ENCODE measurements around the gene KIF26A.

The KIF26A gene

DNA sequence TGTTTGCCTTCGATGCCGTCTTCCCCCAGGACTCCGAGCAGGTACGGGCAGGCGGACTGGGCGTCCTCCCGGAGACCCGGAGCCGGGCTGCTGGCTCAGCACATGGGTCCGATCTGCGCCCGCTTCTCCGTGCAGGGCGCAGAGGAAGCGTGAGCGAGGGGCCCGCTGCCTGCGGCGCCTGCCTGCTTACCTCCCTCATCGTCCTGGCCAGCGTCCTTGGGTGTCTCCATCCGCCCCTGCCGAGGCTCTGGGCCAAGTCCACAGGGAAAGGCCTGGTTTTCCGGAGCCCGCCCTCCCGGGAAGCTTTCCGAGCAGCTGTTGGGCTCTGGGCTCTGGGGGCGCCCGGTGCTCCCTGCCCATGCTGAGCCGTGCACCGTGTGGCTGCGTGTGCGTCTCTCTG, 33.5 kb downstream of the KIF26A start:
- H3K4me3 ChIP-seq (replicated peaks; ENCODE audit: low read depth, low read length), result no peak overlapping the region
- H3K27me3 ChIP-seq (replicated peaks; ENCODE audit: control insufficient read depth, insufficient read depth, low read length), result no peaks in the 10 kb centered on the region; the same call in 1 of the 2 replicates
- TF ChIP-seq, protein P1, sequence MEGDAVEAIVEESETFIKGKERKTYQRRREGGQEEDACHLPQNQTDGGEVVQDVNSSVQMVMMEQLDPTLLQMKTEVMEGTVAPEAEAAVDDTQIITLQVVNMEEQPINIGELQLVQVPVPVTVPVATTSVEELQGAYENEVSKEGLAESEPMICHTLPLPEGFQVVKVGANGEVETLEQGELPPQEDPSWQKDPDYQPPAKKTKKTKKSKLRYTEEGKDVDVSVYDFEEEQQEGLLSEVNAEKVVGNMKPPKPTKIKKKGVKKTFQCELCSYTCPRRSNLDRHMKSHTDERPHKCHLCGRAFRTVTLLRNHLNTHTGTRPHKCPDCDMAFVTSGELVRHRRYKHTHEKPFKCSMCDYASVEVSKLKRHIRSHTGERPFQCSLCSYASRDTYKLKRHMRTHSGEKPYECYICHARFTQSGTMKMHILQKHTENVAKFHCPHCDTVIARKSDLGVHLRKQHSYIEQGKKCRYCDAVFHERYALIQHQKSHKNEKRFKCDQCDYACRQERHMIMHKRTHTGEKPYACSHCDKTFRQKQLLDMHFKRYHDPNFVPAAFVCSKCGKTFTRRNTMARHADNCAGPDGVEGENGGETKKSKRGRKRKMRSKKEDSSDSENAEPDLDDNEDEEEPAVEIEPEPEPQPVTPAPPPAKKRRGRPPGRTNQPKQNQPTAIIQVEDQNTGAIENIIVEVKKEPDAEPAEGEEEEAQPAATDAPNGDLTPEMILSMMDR (IDR thresholded peaks at IDR 0.05; ENCODE audit: insufficient read depth, low read length, poor library complexity, severe bottlenecking), result no peak
- DNase-seq (ENCODE audit: extremely low read depth, insufficient read length), result no peak
- H3K36me3 ChIP-seq (ENCODE audit: control insufficient read depth, insufficient read depth, low read length), result no peaks in the 10 kb centered on the region

DNA sequence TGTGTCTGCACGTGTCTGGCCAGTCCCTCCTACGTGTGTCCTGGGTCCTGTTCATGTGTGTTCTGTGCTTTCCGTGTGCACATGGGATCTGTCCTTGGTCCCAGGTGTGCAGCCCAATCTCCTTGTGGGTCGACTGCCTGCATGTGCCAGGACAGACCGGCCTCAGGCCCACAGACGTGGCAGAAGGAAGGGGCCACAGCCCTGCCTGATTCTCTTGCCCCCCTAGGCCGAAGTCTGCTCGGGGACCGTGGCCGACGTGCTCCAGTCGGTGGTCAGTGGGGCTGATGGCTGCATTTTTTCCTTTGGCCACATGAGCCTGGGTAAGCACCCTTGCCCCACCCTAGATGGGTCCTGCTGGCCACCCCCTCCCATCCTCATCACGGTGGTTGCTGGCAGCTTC, 34.0 kb downstream of the KIF26A start:
- DNase-seq (ENCODE audit: extremely low read depth, insufficient read length), result no peak
- Histone ChIP-seq H3K4me3 (replicated peaks; ENCODE audit: low read depth, low read length) (no peak overlapping the region), H3K36me3 (ENCODE audit: control insufficient read depth, insufficient read depth, low read length) (no peaks in the 10 kb centered on the region), H3K27me3 (replicated peaks; ENCODE audit: control insufficient read depth, insufficient read depth, low read length) (no peaks in the 10 kb centered on the region; the same call in 1 of the 2 replicates)
- TF ChIP-seq, protein P1 (IDR thresholded peaks at IDR 0.05; ENCODE audit: insufficient read depth, low read length, poor library complexity, severe bottlenecking), result no peak

DNA sequence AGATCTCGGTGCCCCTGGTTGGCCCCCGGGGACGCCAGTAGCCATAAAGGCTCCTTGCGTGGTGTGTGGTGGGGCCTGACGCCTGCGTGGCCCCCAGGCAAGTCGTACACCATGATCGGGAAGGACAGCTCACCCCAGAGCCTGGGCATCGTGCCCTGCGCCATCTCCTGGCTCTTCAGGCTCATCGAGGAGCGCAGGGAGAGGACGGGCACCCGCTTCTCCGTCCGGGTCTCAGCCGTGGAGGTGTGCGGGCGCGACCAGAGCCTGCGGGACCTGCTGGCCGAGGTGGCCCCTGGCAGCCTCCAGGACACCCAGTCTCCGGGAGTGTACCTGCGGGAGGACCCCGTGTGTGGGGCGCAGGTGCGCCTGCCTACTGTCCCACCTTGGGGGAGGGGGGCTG, 34.5 kb downstream of the KIF26A start:
- H3K4me3 ChIP-seq (replicated peaks; ENCODE audit: low read depth, low read length), result no peak overlapping the region
- TF ChIP-seq, protein P1 (IDR thresholded peaks at IDR 0.05; ENCODE audit: insufficient read depth, low read length, poor library complexity, severe bottlenecking), result no peak
- no peak for DNase-seq (ENCODE audit: extremely low read depth, insufficient read length)
- no peaks in the 10 kb centered on the region; the same call in 1 of the 2 replicates for H3K27me3 ChIP-seq (replicated peaks; ENCODE audit: control insufficient read depth, insufficient read depth, low read length)
- no peaks in the 10 kb centered on the region for H3K36me3 ChIP-seq (ENCODE audit: control insufficient read depth, insufficient read depth, low read length)

DNA sequence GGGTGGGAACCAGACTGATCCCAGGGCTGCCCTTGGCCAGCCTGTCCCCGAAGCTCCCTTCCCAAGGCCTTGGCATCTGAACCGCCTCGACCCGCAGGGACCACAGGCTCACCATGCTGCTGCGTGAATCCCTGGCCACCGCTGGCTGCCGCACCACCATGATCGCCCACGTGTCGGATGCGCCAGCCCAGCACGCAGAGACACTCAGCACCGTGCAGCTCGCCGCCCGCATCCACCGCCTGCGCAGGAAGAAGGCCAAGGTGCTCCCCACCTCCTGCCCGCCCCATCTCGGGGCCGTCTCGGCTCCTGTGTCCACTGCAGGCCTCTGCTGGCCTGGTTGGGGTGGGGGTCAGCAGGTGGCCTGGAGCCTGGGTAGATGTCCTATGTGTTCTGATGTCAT, 35.7 kb downstream of the KIF26A start:
- Histone ChIP-seq H3K27me3 (replicated peaks; ENCODE audit: control insufficient read depth, insufficient read depth, low read length) (no peaks in the 10 kb centered on the region; the same call in 1 of the 2 replicates), H3K36me3 (ENCODE audit: control insufficient read depth, insufficient read depth, low read length) (no peaks in the 10 kb centered on the region), H3K4me3 (replicated peaks; ENCODE audit: low read depth, low read length) (no peak overlapping the region)
- TF ChIP-seq, protein P1 (IDR thresholded peaks at IDR 0.05; ENCODE audit: insufficient read depth, low read length, poor library complexity, severe bottlenecking), result no peak
- no peak for DNase-seq (ENCODE audit: extremely low read depth, insufficient read length)

DNA sequence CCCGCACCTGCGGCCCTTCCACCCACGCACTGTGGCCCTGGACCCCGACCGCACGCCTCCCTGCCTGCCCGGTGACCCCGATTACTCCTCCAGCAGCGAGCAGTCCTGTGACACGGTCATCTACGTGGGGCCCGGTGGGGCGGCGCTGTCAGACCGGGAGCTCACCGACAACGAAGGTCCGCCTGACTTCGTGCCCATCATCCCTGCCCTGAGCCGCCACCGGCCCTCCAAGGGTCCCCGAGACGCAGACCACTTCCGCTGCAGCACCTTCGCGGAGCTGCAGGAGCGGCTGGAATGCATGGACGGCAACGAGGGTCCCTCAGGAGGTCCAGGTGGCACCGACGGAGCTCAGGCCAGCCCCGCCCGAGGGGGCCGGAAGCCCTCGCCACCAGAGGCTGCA, 36.7 kb downstream of the KIF26A start:
- H3K4me3 ChIP-seq (replicated peaks; ENCODE audit: low read depth, low read length), result no peak overlapping the region
- H3K27me3 ChIP-seq (replicated peaks; ENCODE audit: control insufficient read depth, insufficient read depth, low read length), result no peaks in the 10 kb centered on the region
- DNase-seq (ENCODE audit: extremely low read depth, insufficient read length), result no peak
- TF ChIP-seq, protein P1 (IDR thresholded peaks at IDR 0.05; ENCODE audit: insufficient read depth, low read length, poor library complexity, severe bottlenecking), result no peak
- no peaks in the 10 kb centered on the region for H3K36me3 ChIP-seq (ENCODE audit: control insufficient read depth, insufficient read depth, low read length)

DNA sequence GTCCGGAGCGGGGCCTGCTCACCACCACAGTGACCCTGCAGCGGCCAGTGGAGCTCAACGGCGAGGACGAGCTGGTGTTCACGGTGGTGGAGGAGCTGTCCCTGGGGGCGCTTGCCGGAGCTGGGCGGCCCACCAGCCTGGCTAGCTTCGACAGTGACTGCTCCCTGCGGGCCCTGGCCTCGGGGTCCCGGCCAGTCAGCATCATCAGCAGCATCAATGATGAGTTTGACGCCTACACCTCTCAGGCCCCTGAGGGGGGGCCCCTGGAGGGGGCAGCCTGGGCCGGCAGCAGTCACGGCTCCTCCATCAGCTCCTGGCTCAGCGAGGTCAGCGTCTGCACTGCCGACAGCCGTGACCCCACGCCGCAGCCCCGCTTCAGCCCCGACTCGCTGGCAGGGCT, 37.4 kb downstream of the KIF26A start:
- Histone ChIP-seq H3K4me3 (replicated peaks; ENCODE audit: low read depth, low read length) (no peak overlapping the region), H3K27me3 (replicated peaks; ENCODE audit: control insufficient read depth, insufficient read depth, low read length) (no peaks in the 10 kb centered on the region), H3K36me3 (ENCODE audit: control insufficient read depth, insufficient read depth, low read length) (no peaks in the 10 kb centered on the region)
- DNase-seq (ENCODE audit: extremely low read depth, insufficient read length), result no peak
- TF ChIP-seq, protein P1 (IDR thresholded peaks at IDR 0.05; ENCODE audit: insufficient read depth, low read length, poor library complexity, severe bottlenecking), result no peak
